ENCODE data around the gene GEN1.
A peak's percentile ranks its signal among the peaks of the same experiment; 100 is the strongest.

The GEN1 gene

DNA sequence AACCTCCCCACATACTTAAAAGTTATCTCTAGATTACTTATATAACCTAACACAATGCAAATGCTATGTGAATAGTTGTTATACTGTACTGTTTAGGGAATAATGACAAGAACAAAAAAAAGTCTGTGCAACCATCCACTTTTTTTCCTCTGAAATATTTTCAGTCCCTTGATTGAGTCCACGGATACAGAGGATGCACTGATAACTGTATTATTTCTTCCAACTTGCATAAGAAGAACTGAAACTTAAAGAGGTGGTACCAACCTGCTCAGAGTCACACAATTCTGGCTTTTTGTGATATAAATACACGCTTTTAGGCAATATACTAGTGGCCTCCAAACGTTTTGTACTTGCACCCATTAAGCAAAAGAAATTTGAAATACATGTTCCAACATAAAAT is 1.7 kb upstream of the GEN1 start:
- TF ChIP-seq, protein P1, sequence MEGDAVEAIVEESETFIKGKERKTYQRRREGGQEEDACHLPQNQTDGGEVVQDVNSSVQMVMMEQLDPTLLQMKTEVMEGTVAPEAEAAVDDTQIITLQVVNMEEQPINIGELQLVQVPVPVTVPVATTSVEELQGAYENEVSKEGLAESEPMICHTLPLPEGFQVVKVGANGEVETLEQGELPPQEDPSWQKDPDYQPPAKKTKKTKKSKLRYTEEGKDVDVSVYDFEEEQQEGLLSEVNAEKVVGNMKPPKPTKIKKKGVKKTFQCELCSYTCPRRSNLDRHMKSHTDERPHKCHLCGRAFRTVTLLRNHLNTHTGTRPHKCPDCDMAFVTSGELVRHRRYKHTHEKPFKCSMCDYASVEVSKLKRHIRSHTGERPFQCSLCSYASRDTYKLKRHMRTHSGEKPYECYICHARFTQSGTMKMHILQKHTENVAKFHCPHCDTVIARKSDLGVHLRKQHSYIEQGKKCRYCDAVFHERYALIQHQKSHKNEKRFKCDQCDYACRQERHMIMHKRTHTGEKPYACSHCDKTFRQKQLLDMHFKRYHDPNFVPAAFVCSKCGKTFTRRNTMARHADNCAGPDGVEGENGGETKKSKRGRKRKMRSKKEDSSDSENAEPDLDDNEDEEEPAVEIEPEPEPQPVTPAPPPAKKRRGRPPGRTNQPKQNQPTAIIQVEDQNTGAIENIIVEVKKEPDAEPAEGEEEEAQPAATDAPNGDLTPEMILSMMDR (IDR thresholded peaks at IDR 0.05; ENCODE audit: low read depth, low read length), result no peak
- peak overlapping the region; percentile 91 for H3K4me3 ChIP-seq (ENCODE audit: low read depth, low read length)
- in situ Hi-C loops (cut with HindIII; ENCODE audit: low sequenced_read_pairs), result no loop called here
- no peak for DNase-seq (ENCODE audit: low read depth, low spot score)

DNA sequence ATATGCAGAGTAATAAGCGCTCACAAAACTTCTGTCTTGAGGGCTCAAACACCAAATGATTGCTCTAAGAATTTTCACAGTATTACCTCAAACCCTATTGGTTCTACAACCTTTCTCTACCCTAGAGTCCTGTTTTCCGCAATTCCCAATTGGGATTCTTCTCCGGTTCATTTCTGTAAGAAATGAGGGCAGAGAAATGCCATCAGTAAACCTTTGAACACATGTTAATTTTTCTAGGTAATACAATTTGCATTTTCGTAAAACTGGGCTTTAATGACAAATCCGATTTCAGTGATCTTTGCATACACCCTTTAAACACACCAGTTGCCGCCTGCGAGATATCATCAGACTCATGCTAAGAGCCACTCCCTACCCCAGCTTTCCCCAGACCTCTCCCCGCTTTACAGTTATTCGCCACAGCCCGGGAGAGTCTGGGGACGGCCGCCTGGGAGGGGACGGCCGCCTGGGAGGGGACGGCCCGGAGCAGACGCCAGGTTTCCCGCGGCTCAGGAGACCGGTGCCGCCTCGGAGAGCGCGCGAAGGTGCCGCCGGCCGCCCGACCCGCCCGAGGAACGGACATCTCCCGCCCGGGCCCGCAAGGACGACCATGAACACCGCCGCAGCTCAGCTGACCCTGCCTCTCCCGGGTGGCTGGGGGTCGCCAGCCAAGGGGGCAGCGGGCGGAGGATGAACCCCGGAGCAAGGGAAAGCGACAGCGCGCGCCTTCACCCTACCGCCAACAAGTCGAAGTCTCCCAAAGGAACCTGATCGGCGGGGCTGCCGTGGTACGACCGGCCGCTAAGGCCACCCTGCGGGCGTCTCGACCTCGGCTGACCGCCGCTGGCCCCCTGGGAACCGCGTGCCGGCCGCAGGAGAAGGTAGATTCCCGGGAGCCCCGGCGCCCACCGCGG is 791 bp upstream of the GEN1 start:
- peak; percentile 54 for DNase-seq (ENCODE audit: low read depth, low spot score)
- in situ Hi-C loops (cut with HindIII; ENCODE audit: low sequenced_read_pairs), result no loop called here
- TF ChIP-seq, protein P1 (IDR thresholded peaks at IDR 0.05; ENCODE audit: low read depth, low read length), result no peak
- H3K4me3 ChIP-seq (ENCODE audit: low read depth, low read length), result peak overlapping the region; percentile 91

DNA sequence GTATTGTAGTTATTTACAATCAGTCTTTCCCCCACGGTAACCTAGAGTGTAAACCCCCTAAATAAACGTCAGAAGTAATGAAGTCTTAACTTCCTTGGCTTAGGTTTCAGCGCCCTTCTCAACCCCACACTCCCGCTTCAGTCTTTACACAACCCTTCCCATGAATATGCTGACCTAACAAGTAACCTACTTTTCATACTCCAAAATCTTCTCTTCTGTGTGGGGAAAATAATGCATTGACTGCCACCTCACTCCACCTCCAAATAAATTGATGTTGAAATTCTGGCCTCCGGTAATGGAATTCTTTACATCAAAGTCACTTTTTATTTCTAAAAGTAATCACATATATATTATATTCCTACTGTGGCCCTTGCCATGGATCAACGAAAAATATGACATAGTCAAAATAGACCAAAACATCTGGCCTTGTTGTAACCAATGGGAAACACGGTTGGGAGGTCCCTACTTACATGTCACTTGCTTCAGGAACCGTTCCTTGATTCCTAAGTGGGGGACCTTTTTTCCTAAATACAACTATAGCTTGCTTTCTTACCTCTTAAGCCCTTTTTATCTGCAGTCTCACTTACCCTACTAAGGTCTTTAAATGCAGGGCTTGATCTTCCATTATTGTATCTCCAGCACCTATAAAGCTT is 961 bp downstream of the GEN1 start:
- TF ChIP-seq, protein P1 (IDR thresholded peaks at IDR 0.05; ENCODE audit: low read depth, low read length), result no peak
- in situ Hi-C loops (cut with HindIII; ENCODE audit: low sequenced_read_pairs), result no loop called here
- H3K4me3 ChIP-seq (ENCODE audit: low read depth, low read length), result peak overlapping the region; percentile 91
- no peak for DNase-seq (ENCODE audit: low read depth, low spot score)

- H3K4me3 ChIP-seq (ENCODE audit: low read depth, low read length), result no peak overlapping the region
- TF ChIP-seq, protein P1 (IDR thresholded peaks at IDR 0.05; ENCODE audit: low read depth, low read length), result no peak
- in situ Hi-C loops (cut with HindIII; ENCODE audit: low sequenced_read_pairs), result no loop called here
- DNase-seq (ENCODE audit: low read depth, low spot score), result no peak
Observed at GRCh38 chr2:17756668-17757067, 2.7 kb downstream of the GEN1 start.

- TF ChIP-seq, protein P1 (IDR thresholded peaks at IDR 0.05; ENCODE audit: low read depth, low read length), result no peak
- peak; percentile 41 for DNase-seq (ENCODE audit: low read depth, low spot score)
- no peak overlapping the region for H3K4me3 ChIP-seq (ENCODE audit: low read depth, low read length)
- in situ Hi-C loops (cut with HindIII; ENCODE audit: low sequenced_read_pairs), result no loop called here
Observed at GRCh38 chr2:17757321-17757720, 3.4 kb downstream of the GEN1 start.

- DNase-seq (ENCODE audit: low read depth, low spot score), result no peak
- TF ChIP-seq, protein P1 (IDR thresholded peaks at IDR 0.05; ENCODE audit: low read depth, low read length), result no peak
- in situ Hi-C loops (cut with HindIII; ENCODE audit: low sequenced_read_pairs), result no loop called here
- no peak overlapping the region for H3K4me3 ChIP-seq (ENCODE audit: low read depth, low read length)
Observed at GRCh38 chr2:17758118-17758517, 4.2 kb downstream of the GEN1 start.

All from astrocyte of the spinal cord (primary cell).